ENCODE results near the gene ZNF536. TPM values are rescaled to one million over a fixed set of nuclear protein-coding genes. Genes with fewer than 3 reads are reported as not detected.

Gene ZNF536
- total and polyA plus RNA-seq, 9 of the 15 experiments (the other 6 are each of a cell fraction or from before 2014, with no cell fraction given), result not detected

GRCh38 chr19:30547246-30547645, 175.1 kb downstream of the ZNF536 start (continued):
- TF ChIP-seq MGA (IDR thresholded peaks at IDR 0.05) (no peak), HCFC1 (IDR thresholded peaks at IDR 0.05; ENCODE audit: low read depth, low read length) (no peak), ZBTB33 (CRISPR knock-in tag; IDR thresholded peaks at IDR 0.05) (no peak), CEBPG (CRISPR knock-in tag; IDR thresholded peaks at IDR 0.05) (no peak), CEBPG (tag; conservative IDR thresholded peaks at IDR 0.05 in 1 of 2, IDR thresholded peaks at IDR 0.05 in 1 of 2) (peak in 1 of 2 experiments; percentile 59; a peak in 2 of 4 replicates), SRSF9 (IDR thresholded peaks at IDR 0.05; ENCODE audit: borderline replicate concordance, low read depth, low read length) (no peak), TAL1 (IDR thresholded peaks at IDR 0.05) (no peak)
- TF ChIP-seq, protein P1, sequence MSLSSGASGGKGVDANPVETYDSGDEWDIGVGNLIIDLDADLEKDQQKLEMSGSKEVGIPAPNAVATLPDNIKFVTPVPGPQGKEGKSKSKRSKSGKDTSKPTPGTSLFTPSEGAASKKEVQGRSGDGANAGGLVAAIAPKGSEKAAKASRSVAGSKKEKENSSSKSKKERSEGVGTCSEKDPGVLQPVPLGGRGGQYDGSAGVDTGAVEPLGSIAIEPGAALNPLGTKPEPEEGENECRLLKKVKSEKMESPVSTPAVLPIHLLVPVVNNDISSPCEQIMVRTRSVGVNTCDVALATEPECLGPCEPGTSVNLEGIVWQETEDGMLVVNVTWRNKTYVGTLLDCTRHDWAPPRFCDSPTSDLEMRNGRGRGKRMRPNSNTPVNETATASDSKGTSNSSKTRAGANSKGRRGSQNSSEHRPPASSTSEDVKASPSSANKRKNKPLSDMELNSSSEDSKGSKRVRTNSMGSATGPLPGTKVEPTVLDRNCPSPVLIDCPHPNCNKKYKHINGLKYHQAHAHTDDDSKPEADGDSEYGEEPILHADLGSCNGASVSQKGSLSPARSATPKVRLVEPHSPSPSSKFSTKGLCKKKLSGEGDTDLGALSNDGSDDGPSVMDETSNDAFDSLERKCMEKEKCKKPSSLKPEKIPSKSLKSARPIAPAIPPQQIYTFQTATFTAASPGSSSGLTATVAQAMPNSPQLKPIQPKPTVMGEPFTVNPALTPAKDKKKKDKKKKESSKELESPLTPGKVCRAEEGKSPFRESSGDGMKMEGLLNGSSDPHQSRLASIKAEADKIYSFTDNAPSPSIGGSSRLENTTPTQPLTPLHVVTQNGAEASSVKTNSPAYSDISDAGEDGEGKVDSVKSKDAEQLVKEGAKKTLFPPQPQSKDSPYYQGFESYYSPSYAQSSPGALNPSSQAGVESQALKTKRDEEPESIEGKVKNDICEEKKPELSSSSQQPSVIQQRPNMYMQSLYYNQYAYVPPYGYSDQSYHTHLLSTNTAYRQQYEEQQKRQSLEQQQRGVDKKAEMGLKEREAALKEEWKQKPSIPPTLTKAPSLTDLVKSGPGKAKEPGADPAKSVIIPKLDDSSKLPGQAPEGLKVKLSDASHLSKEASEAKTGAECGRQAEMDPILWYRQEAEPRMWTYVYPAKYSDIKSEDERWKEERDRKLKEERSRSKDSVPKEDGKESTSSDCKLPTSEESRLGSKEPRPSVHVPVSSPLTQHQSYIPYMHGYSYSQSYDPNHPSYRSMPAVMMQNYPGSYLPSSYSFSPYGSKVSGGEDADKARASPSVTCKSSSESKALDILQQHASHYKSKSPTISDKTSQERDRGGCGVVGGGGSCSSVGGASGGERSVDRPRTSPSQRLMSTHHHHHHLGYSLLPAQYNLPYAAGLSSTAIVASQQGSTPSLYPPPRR (CRISPR knock-in tag; IDR thresholded peaks at IDR 0.05; ENCODE audit: borderline replicate concordance), result no peak
- TF ChIP-seq, protein P2, sequence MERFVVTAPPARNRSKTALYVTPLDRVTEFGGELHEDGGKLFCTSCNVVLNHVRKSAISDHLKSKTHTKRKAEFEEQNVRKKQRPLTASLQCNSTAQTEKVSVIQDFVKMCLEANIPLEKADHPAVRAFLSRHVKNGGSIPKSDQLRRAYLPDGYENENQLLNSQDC (CRISPR knock-in tag; IDR thresholded peaks at IDR 0.05), result no peak
